Activated CD4-positive, alpha-beta T cell treated with anti-CD3 and anti-CD28 coated beads, Interleukin-10, Interleukin-2, amounts not matched to agents 100 ng/mL and 50 ng/mL, durations not matched to agents 16 hours and 8 hours (primary cell): ENCODE data around the gene DSCAM.

ENCODE experiments used
- DNase-seq: peaks from one replicate; pipeline ENCODE4 v3.0.0-alpha.2; 2020

Gene DSCAM

DNA sequence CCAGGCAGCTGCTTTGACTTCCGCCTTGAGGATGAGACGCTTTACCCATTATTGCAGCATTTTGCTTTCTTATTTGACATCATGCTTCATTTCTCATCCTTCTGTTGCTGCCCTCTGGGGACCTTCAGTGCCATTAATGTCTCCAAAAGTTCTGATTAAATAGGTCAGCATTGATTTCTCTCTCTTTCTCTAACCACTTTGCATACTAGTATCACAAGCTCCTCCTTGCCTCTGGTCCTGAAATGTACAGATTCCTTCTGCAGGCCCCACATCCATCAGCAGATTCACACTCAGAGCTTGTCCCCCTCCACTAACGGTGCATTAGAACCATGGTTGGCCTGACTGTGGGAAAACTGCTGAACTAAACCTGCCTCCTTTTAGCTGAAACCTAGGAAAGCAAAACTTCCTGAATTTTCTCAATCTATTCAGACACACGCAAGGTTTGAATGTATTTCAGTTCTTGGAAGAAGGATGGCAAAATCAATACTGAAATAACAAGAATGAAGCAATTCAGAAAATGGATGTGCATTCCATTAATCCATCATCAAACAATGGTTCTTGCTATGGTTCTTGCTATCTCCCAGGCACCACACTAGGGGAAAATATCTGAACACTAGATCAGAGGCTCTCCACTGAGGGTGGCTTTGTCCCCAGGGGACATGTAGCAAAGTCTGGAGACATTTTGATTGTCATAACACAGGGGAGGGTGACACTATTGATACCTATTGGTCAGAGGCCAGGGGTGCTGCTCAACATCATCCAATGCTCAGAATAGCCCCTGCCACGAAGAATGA is 825.2 kb downstream of the DSCAM start:
- no peak for DNase-seq

- DNase-seq: no peak
Measured at GRCh38 chr21:40020651-40021050, 826.3 kb downstream of the DSCAM start.

GRCh38 chr21:40018871-40019475 is 828.0 kb downstream of the DSCAM start:
- no peak for DNase-seq

- no peak for DNase-seq
Measured at GRCh38 chr21:40016667-40017066, 830.3 kb downstream of the DSCAM start.

GRCh38 chr21:40016234-40016633 is 830.7 kb downstream of the DSCAM start:
- no peak for DNase-seq

- DNase-seq: no peak
Measured at GRCh38 chr21:40015818-40016217, 831.1 kb downstream of the DSCAM start.

- DNase-seq: no peak
Measured at GRCh38 chr21:40014394-40014793, 832.6 kb downstream of the DSCAM start.

GRCh38 chr21:40013001-40013735 is 833.8 kb downstream of the DSCAM start:
- DNase-seq: no peak

DNA sequence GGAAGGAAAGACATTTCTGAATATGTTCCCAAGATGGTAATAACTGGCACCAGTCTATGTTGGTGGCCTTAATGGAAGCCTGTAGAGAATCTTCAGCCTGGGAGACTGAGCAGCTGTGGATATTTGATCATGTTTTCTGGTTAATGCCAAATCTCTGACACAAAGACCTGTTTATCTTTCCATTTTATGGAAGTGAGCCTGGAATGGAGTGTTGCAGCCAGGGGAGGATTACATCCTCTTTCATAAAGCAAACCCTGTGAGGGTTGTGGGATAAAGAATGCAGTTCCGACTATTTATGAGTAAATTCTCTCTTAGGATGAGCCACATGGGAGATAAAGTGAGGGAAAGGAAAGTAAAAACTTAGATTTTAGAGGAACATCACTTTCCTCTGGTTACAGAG is 835.6 kb downstream of the DSCAM start:
- DNase-seq: no peak

DNA sequence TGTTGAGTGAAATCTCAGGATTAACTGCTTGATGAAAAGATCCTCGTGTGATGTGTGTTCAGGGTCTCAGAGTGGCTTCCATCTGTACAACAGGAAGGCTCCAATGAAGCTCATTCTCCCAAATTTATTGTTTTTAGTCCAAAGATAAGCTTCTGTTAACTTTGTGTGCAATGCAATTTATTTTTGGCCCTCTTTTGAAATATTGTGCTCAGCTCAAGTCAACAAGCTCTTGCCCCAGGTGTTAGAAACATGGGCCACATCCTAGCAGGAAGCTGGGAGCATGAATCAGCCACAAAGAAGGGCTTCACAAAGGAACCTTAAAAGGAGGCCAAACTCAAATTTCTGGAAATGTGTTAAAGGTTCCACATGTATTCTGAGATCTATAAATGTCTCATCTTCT is 844.0 kb downstream of the DSCAM start:
- DNase-seq: no peak

- DNase-seq: no peak
Measured at GRCh38 chr21:39984286-39984991, 862.5 kb downstream of the DSCAM start.

DNA sequence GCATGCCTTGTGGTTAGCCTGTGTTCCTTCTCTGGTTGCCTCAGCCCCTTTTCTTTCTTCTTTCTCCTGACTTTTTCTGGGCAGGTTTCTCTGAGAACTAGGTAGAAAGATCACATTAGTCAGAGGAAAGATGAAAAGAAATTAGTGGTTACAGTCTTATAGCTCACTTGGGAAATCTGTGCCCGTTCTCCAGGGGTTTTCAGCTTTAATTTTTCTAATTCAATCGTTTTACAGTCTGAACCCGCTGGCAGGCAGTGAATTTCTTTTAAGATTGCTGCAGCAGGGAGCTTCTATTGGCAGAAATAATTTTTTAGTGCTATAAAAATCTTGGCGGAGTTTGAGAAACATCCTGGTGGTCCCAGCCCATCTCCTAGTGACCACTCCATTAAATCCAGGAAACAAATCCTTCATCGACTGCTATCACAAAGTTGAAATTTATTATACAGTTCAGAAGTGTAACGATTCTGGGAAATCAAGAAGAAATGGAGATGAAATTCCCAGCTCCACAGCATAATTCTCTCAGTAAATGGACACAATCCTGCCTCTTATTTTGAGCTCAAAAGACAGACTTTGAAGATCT is 866.6 kb downstream of the DSCAM start:
- DNase-seq: no peak

GRCh38 chr21:39979321-39979720 is 867.6 kb downstream of the DSCAM start:
- no peak for DNase-seq

- DNase-seq: no peak
Measured at GRCh38 chr21:39976800-39977199, 870.2 kb downstream of the DSCAM start.

GRCh38 chr21:39972976-39973770 is 873.8 kb downstream of the DSCAM start:
- no peak for DNase-seq

- no peak for DNase-seq
Measured at GRCh38 chr21:39972471-39972870, 874.5 kb downstream of the DSCAM start.

DNA sequence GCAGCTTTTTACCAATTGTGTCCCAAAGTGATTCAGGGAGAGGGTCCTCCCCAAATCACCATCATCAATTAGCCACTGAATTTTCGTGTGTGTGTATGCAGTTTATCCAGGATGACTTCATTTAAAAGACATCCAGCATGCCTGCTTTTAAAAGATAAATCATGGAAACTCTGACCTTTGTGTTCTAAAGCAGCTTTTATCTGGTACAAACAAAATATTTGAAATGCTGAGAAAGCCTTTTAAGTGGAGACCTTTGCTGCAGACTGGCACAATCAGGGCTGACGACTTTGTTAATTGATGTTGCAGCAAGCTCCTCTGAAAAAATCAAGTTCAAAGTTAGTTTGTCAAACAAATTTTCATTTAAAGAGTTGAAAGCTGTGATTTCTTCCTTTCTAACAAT is 875.0 kb downstream of the DSCAM start:
- no peak for DNase-seq

GRCh38 chr21:39969691-39970364 is 877.1 kb downstream of the DSCAM start:
- DNase-seq: no peak

- DNase-seq: no peak
Measured at GRCh38 chr21:39968010-39968409, 878.9 kb downstream of the DSCAM start.

- DNase-seq: no peak
Measured at GRCh38 chr21:39966786-39967185, 880.2 kb downstream of the DSCAM start.

- no peak for DNase-seq
Measured at GRCh38 chr21:39965026-39965425, 881.9 kb downstream of the DSCAM start.

DNA sequence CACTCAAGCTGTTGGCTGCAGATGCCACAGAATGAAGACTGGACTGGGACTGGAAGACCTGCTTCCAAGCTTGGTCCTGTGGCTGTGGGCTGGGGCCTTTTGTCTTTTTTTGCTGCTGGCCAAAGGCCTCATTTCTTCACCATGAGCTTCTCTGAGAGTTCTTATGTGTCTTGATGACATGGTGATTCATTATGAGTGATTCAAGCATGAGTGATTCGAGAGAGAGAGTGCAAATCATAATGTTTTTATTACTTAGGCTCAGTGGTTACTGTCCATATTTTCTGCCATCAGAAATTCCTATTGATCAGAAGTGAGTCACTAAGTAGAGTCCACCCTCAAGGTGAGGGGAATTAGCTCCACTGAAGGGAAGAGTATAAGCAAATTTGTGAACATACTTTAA is 885.7 kb downstream of the DSCAM start:
- no peak for DNase-seq
